Measurements from ENCODE around the gene ZNF106.

Gene ZNF106

DNA sequence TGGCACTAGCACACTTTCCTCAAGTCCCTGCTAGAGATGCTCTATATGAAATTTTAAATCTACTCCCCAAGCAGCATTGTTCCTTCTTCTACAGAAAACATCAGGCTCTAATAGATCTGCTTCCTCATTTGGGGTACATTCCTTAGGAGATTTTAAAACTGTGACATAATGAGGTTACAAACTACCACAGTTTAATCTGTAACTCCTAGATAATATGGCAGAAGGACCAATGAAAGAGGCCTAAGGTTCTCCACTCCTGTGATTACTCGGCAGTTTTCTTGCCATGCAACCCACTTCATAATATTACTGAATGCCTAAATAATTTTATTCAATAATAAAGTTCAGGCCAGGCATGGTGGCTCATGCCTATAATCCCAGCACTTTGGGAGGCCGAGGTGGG lies 16.1 kb downstream of the ZNF106 start:
- no peak for DNase-seq (ENCODE audit: low spot score)

DNA sequence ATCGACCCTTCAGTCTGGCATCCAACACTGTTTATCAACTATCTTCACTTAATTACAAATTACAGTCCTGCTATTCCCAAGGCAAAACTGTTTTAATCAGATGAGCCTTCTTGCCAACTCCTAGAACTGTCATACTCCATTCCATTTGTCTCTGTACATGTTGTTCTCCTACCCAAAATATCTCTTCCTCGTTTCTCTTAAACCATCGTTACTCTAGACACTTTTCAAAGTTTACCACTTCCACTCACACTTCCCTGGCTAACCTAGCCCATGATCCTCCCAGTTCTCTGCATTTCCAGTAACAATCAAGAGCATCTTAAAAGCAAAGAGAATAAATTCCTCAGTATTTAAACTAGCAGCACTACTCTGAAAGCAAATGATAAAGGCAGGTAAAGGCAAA lies 19.9 kb downstream of the ZNF106 start:
- no peak for DNase-seq (ENCODE audit: low spot score)

DNA sequence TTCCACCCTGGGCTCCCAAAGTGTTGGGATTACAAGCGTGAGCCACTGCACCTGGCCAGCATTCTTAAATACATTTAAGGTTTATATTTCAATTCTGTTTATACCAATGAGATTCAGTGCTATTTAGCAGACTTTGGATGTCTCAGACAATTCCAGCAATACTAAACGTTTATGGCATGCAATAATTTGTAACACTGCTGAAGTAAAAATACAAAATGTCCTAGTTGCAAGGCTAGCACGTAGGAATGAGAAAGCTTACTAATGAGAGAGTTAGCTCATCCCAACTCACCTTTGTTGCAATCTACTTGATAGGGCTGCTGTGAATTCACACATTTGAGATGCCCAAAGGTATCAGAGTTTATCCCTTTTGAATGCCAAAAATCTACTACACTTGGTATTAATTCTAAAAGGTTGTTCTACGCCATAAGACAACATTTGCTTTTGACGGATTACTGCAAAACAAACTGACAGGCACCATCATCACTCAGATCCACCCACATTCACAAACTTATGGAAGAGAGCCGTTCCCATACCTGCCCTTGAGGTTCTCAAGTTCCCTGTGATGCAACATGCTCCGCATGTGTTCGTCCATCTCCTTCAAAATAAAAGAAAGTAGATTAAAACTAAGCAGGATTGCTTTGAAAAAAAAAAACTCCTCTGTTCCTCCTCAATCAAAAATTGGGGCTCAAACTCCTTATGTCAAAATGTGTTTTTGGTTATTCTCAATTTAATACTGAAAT lies 25.3 kb downstream of the ZNF106 start:
- no peak for DNase-seq (ENCODE audit: low spot score)

DNA sequence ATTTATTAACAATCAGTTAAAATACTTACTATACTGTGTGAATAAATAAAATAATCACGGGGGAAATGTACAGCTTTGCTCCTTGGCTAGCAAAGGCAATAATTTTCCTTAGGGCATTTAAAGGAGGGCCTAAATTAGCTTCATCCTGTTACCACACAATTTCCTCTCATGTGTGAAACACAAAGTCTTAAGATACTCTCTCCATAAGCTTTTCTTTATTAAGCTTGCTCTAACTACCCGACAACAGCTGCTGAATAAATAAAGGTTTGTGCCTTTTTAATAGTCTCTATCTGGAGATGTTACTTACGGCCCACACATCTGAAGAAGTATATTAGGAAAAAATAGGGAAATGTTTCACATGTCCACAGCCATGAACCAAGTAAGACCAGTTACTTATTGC lies 29.7 kb downstream of the ZNF106 start:
- no peak for DNase-seq (ENCODE audit: low spot score)

DNA sequence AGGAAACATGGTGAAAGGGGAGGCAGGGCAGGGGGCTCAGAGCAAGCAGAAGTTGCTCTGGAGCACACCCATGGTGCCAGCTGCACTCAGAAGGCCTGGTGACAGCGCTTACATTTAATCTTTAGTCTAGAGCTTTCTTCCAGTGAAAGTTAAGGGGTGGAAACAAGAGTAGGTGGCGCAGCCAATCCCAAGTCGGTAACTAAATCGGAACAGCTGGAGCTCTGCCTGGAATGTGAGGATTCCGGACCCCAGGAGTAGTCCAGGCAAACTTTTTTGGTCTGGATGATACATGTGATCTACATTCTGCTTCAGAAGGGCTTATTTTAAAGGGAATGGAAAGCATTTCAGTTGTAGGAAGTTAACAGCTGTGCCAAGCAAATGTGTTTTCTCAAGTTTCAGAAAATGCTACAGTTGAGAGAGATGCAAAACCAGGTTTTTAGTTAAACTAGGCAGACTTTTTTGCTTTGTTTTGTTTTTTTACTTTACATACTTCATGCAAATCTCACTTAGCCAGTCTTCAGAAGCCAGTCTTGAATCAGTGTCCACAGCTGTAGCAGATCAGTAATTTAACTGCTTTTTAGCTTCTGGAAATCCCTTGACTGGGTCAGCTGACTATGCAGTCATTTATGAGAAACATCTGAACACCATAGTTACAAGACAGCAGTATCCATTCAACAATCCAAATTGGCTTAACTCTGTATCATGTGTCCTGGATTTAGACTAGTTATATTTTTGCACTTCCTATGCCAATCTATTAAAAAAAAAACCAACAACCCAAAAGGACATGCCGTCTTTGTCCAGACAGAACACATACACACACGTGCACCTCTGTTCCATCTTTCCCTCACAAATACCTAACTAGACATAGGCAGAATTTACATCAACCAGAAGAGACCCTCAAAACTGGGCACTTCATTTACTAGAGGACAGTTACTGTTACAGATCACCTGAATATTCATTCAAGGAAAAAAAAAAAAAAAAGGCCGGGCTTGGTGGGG lies 33.2 kb downstream of the ZNF106 start:
- DNase-seq (ENCODE audit: low spot score), result no peak

DNA sequence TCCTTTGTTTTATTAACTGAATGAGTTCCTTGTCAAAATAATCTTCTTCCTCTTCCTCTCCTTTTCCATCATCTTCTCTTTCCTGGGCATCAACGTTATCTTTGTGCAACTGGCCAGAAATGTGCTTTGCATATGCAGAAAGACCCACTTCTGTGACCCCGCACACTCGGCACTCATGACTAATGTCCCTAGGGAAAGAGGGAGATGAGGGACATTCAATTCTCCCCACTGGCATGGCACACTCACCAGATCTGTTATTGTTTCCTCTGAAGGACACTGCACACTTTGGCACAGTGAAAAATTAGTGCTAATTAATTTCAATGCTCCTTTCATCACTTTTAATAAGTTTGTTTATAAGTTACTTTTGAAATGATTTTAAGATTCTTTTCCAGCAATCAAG lies 34.0 kb downstream of the ZNF106 start:
- no peak for DNase-seq (ENCODE audit: low spot score)

DNA sequence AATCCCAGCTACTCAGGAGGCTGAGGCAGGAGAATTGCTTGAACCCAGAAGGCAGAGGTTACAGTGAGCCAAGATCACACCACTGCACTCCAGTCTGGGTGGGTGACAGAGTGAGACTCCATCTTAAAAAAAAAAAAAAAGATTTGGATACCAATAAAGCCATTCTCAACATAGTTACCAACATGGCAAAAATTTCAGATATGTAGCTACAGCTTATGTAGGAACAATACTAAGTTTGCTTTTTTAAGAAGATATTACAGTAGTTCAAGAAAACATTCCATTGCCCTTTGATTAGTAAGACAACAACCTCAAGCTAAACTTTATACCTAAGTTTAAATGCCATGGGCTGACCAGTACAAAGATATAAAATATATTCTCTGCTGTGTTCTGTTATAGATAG lies 34.4 kb downstream of the ZNF106 start:
- no peak for DNase-seq (ENCODE audit: low spot score)

DNA sequence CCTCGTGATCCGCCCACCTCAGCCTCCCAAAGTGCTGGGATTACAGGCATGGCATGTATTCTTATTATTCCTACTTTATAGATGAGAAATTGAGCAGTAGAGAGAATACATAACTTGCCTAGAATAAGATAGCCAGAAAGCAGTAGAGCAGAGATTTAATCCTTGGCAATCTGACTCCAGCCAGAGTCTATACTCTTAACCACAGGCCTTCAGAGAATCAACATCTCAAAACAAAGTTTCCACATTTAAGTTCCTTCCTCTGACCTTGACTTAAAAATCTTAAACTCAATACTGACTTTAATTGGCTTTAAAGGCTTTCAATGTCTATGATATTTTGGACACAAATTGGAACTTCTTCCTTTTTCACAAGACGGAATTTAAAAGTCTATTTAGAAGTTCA lies 37.1 kb downstream of the ZNF106 start:
- DNase-seq (ENCODE audit: low spot score), result no peak

DNA sequence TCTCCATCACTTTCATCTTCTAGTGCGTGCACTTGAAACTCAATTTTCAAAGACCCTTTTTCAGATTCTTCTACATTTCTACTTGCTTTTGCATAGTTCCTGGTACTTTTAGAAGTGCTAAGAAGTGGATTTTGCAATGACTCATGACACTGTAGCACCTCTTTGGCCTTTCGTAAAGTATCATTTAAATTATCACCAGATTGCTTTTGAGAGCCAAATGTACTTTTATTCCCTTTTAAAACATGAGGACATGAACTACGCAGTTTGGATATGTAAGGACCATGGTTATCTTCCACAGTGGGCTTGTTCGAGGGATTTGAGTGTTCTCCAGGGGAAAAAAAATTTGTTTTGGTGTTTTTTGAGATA lies 40.5 kb downstream of the ZNF106 start:
- DNase-seq (ENCODE audit: low spot score), result no peak

DNA sequence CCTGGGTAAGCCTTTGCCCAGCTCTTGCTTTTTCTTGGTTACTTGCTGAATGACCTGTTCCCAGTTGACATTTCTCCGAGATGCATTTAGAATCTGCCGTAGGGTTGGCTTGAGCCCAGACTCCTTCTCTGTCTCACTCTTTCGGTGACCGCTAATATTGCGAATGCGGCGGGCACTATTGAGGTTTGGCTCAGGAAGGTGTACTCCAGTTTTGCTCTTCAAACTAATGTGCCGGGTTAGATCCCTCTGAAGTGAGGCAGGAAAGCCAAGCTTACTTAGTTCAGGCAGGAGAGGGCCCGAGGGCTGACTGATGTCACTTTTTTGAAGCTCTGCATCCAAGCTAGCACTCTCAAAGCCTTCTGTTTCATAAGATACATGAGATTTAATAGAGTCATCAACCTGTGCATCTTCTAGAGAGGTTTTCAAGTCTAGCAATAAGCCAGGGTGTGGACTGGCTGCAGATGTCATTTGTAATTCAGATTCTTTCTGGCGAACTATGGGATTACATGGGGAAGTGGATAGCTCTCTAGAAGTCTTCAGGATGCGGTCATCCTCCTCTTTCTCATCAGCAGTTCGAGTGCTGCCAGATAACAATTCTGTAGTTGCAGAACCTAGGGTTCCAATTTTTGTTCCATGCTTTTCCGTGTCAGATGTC lies 41.0 kb downstream of the ZNF106 start:
- no peak for DNase-seq (ENCODE audit: low spot score)

DNA sequence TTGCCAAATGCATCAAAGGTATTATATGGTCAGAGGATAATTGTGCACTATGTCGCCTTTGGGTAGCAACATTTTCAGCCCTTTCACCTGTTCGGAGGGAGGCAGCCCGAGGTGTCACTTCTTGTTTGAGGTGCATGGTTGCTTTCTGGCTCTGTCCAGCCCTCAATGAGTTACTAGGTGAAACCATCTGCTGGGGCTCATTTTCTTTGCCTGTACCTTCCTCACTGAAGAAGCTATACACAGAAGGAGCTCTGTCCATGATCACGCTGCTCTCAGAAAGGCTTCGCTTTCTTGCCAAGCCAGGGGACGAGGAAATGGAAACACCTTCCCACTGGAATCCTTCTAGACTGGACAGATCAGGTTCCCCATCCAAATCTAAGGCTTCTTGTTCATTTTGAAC lies 42.7 kb downstream of the ZNF106 start:
- DNase-seq (ENCODE audit: low spot score), result no peak

DNA sequence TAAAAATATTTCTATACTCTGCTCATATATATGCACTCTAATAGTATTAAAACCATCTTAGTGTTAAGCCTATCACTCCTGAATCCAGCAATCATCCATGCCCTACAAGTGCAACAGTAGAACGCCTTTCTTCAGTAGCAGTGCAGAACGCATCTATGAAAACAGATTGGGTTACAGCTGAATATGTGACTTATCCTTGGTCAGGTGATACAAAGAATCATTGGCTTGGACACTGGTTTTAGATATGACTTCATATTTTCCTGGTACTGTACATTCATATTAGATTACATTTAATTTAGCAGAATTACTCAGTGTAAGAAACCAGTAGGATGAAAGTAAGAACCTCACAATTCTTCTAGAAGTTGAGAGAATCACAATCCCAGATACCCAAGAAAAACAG lies 43.3 kb downstream of the ZNF106 start:
- no peak for DNase-seq (ENCODE audit: low spot score)

DNA sequence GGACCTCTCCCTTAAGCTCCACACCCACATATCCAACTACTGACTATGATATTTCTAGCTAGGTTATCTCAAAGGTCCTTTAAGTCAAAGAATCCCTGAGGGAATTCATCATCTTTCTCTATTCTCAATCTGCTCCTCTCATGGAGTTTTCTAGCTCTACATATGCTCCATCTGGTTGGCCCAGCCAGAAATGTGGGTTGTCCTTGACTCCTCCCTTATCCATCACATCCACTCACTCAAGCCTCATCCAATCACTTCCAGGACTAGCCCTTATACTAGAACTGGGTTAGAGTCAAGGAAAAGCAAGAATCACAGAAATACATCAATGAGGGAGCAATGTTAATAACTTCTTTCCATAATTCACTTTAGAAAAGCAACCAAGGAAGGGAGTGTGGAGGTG lies 45.4 kb downstream of the ZNF106 start:
- DNase-seq (ENCODE audit: low spot score), result no peak

DNA sequence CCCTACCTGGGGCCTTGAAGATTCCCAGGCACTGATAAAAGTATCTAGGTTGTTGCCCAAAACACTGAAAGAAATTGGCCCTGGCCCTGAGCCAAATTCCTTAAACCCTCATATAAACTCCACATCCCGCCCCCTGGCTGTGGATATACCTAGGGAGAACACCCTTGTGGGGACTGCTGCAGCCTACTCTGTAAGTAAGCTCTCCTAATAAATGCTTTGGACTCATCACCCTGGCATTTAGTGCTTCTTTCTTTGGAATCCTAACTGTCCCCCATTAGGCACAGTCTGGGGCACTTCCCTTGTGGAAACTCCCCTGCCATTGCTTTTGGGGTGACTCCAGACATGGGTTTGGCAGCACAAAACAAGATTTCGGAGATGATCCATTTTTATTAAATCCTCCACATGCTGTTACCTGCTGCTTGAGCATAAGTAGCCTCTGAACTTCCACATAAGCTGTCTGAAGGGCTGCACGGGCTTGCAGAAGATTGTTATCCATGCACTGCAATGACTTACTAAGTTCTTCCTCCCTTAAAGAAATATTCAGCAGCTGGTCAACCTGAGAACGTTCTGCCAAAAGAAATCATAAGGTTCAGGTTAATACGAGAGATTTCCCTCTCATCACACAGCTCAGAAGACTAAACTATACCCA lies 46.4 kb downstream of the ZNF106 start:
- no peak for DNase-seq (ENCODE audit: low spot score)

DNA sequence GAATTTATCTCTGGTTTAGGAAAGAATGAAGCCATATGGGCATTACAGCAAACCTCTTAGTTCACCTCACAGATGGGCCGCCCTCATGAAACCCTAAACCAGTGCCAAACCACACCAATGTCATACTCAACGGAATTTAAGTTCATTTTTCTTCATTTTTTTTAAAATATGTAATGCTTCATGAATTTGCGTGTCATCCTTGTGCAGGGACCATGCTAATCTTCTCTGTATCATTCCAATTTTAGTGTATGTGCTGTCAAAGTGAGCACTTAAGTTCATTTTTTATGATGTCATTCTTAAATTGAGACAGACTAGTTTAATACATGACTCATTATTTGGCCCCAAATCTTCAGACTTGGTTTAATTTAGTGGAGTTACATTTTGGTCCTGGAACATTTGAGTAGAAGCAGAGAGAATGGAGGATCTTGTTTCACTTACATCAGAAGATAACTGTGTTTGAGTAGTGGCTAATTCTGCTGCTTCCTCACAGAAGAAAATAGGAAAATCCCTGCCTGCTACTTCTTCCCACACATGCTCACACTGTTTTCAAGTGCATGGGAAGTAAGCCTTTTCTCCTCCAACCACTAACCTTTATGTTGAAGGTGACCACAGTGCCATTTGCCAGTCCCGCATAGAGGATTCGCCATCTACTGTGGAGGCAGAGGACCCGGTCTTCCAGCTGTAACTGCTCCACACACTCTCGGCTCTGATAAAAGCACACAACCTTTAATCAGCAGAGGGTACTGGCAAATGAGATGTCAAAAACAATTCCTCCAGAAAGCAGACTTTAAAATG lies 63.3 kb downstream of the ZNF106 start:
- DNase-seq (ENCODE audit: low spot score), result peak; percentile 48

DNA sequence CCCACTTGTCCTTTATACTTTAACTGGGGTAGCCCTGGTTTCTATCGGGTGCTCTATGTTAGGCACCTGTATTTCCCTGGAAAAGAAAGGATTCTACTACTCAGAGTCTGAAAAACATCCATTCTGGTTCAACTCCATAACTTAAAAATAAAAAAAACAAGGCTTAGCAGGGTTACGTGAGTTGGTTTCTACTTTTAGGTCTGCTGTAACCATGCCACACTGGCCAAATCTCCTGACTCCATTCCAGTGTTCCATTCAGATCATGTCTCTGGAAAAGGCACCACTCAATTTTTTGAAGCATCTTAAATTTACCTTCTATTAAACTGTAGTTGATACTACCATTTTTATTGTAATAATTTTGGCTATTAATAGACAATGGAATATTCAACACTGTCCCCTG lies 69.6 kb downstream of the ZNF106 start:
- no peak for DNase-seq (ENCODE audit: low spot score)

DNA sequence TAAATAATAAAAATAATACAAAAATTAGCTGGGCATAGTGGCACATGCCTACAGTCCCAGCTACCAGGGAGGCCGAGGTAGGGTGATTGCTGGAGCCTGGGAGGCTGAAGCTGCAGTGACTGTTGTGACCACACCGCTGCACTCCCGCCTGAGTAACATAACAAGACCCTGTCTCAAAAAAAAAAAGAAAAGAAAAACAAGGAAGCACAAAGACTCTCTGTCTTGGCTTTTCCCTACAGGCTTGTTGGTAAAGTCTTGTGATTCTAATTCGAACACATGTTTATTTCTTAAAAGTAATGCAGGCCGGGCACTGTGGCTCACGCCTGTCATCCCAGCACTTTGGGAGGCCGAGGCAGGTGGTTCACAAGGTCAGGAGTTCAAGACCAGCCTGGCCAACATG lies 71.6 kb downstream of the ZNF106 start:
- DNase-seq (ENCODE audit: low spot score), result no peak

DNA sequence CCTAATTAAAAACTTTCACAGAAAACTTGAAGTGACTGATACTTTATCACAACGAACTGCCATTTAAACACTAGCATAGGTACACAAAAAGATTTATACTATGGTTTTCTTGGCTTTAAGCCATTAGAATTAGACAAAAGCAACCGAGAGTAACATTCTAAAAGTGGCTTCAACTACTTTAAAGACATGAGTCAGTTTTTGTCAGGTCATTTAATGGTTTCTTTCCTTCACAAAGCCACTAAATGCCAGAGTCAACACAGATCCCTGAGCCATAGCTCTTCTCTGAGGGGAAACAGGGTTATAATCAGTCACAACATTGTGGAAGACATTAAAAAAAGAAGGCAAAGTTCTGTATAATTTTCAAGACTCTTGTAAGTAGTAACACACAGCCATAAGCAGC lies 77.0 kb downstream of the ZNF106 start:
- DNase-seq (ENCODE audit: low spot score), result no peak

DNA sequence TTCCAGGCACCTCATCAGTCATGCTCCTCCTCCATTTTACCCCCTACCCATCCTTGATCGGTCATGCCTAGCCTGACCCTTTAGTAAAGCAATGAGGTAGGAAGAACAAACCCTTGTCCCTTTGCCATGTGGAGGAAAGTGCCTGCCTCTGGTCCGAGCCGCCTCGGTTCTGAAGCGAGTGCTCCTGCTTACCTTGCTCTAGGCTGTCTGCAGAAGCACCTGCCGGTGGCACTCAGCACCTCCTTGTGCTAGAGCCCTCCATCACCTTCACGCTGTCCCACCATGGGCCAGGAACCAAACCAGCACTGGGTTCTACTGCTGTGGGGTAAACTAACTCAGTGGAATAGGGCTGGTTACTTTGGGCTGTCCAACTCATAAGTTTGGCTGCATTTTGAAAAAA lies 79.1 kb downstream of the ZNF106 start:
- no peak for DNase-seq (ENCODE audit: low spot score)

DNA sequence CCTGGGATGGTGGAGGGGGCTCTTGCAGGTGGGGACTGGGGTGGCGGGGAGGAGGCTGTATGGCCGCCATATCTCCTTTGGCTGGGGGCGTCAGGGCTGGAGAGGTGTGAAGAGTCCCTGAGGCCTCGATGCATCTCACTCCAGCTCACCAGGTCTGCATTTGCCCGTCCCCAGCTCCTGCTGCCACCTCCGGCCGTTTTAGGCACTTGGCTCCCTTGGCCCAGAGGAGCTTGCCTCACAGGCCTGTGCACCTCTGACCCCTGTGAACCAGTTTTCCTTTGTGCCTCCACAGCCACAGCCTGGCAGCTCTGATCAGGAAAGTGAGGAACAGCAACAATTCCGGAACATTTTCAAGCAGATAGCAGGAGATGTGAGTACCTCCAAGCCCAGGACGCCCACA lies 81.9 kb downstream of the ZNF106 start:
- no peak for DNase-seq (ENCODE audit: low spot score)

DNA sequence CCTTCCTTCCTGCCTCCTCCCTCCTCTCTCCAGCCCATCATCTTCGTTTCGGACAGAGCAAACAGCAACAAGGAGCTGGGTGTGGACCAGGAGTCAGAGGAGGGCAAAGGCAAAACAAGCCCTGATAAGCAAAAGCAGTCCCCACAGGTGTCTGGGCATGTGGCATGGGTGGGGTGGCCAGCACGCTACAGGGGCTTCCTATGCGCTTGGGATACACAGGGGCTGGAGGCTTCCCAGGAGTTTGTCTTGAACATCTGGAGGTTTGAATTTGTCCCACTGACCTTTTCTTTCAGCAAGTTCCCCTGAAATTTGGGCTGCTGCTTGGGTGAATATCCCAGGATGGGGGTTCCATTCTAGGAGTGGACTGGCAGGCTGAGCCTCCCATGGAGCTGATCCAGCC lies 82.8 kb downstream of the ZNF106 start:
- DNase-seq (ENCODE audit: low spot score), result no peak

Data from RKO (cell line).